ENCODE data around the gene CACNA2D2. TPM values are rescaled to one million over a fixed set of nuclear protein-coding genes. Genes with fewer than 3 reads are reported as not detected.

The CACNA2D2 gene
- total and polyA plus RNA-seq, 2 of the 13 experiments (the other 11 are each of a cell fraction or from before 2014, with no cell fraction given) = not detected

- ChIA-PET POLR2A (no interaction called here), CTCF (ENCODE audit: low intra/inter-chr PET ratio, low total read pairs) (no interaction called here)
- Histone ChIP-seq H3K4me3 (replicated peaks in 1 of 3; ENCODE audit: insufficient read depth in 1 of 3, low read depth in 2 of 3, low read length in 3 of 3) (no peak overlapping the region), H2AFZ (ENCODE audit: low read length) (no peak overlapping the region), H3K9ac (ENCODE audit: insufficient read depth, low read depth, low read length) (no peak overlapping the region), H3K27me3 (ENCODE audit: control insufficient read depth in 1 of 2, insufficient read depth in 2 of 2, low read length in 2 of 2) (peaks cover 4 to 7% of the 10 kb centered on the region in 2 experiments; a peak in 3 of 5 replicates), H3K4me2 (ENCODE audit: low read depth, low read length) (no peak overlapping the region), H4K20me1 (ENCODE audit: insufficient read depth, low read length) (no peaks in the 10 kb centered on the region), H3K79me2 (ENCODE audit: insufficient read depth, low read length) (no peaks in the 10 kb centered on the region), H3K4me1 (ENCODE audit: insufficient read depth, low read length) (no peaks in the 10 kb centered on the region), H3K9me3 (ENCODE audit: low read length) (no peaks in the 10 kb centered on the region), H3K36me3 (replicated peaks in 1 of 2; ENCODE audit: control insufficient read depth in 1 of 2, insufficient read depth in 2 of 2, low read length in 2 of 2) (no peaks in the 10 kb centered on the region), H3K27ac (ENCODE audit: extremely low read length, insufficient read depth, low read length) (no peak overlapping the region)
- DNase-seq (ENCODE audit: low spot score) = no peak
- no TSS peak for BruUV-seq (replicated peaks)
- in situ Hi-C loops (cut with HindIII; ENCODE audit: extremely low pct_ligation_motif_present, low pct_unique_long_range_greater_than_20kb) = no loop called here
- no peak for ATAC-seq
- no peak for FAIRE-seq
- intact Hi-C loops (cut with micrococcal nuclease; ENCODE audit: unreplicated experiment) = no loop called here
- no CpG with 5 or more reads among the region's 2 CpGs for WGBS (ENCODE audit: low lambda C conversion rate)
- TF ChIP-seq ZNF207 (IDR thresholded peaks at IDR 0.05; ENCODE audit: borderline replicate concordance) (no peak), ZNF503 (CRISPR knock-in tag; IDR thresholded peaks at IDR 0.05) (no peak), ZMYM4 (CRISPR knock-in tag; IDR thresholded peaks at IDR 0.05) (no peak), FOXK2 (IDR thresholded peaks at IDR 0.05) (no peak), ZNF264 (CRISPR knock-in tag; IDR thresholded peaks at IDR 0.05) (no peak), ZNF292 (CRISPR knock-in tag; IDR thresholded peaks at IDR 0.05; ENCODE audit: borderline replicate concordance, low read depth) (no peak), ZNF30 (CRISPR knock-in tag; IDR thresholded peaks at IDR 0.05) (no peak), ZNF441 (CRISPR knock-in tag; IDR thresholded peaks at IDR 0.05; ENCODE audit: borderline replicate concordance) (no peak), ZNF780A (CRISPR knock-in tag; IDR thresholded peaks at IDR 0.05) (no peak), ZBTB33 (CRISPR knock-in tag; IDR thresholded peaks at IDR 0.05) (no peak)
- TF ChIP-seq, protein P1, sequence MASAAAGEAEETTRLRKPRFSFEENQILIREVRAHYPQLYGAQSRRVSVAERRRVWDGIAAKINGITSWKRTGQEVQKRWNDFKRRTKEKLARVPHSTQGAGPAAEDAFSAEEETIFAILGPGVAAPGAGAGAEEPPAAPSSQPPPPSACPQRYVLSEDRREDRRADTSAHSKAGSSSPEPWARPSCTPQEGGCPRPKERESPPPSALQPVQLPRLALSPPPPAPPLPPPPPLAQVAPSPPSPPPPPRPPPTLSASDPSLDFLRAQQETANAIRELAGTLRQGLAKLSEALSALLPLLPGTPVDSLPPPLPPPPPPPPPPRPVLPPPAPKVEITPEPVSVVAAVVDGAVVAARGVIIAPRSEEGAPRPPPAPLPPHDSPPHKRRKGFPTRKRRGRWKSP (CRISPR knock-in tag; IDR thresholded peaks at IDR 0.05) = no peak
Measured at GRCh38 chr3:50410185-50410584, 93.2 kb downstream of the CACNA2D2 start.

Measured in HepG2 (cell line).